Mammary epithelial cell (primary cell): ENCODE results near the gene DCLK3.

Experiments
- EZH2 ChIP-seq: IDR thresholded peaks from 2 replicates; pipeline ENCODE4 v1.6.1; 2012; ENCODE audit warnings: low read length, inconsistent platforms, borderline replicate concordance
- TF ChIP-seq, protein P1 (sequence below), 2 donors: IDR thresholded peaks in 1 of 2; conservative IDR thresholded peaks in 1 of 2; 2 replicates each; pipeline ENCODE4 v1.5.1; 2011 to 2012; ENCODE audit warnings: inconsistent platforms in 2 of 2, low read length in 2 of 2, mild to moderate bottlenecking in 2 of 2, control low read depth in 1 of 2, low read depth in 1 of 2; ENCODE audit not compliant: insufficient read depth in 1 of 2; ENCODE audit errors: extremely low read depth in 1 of 2

DNA sequence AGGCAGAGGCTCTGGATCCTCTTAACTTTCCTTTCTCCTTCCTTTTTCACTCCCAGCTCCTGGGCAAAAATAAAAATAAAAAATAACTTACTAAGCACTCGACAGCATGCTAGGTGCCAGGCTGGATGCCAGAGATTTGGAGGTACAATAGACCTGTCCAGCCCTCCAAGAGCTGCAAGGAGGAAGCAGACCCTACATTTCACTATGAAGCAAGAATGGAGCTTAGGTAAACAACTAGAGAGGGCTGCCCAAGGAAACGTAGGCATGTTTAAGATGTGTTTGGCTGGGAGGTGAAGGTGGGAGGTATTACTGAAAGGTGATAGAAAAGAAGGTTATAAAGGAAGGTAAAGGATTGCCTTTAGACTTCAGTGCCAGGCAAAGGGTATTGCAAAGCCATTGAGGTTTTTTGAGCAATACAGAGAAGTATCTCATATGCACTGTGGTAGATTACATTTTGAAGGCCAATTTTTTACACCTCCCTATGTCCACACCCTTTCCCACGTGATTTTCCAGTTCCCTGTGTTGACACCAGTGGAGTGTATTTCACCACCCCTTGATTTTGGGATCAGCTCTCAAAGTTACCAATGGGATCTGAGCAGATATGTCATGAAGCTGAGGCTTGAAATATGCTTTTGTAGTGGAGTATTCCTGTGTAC is 69.1 kb downstream of the DCLK3 start:
- TF ChIP-seq, protein P1, sequence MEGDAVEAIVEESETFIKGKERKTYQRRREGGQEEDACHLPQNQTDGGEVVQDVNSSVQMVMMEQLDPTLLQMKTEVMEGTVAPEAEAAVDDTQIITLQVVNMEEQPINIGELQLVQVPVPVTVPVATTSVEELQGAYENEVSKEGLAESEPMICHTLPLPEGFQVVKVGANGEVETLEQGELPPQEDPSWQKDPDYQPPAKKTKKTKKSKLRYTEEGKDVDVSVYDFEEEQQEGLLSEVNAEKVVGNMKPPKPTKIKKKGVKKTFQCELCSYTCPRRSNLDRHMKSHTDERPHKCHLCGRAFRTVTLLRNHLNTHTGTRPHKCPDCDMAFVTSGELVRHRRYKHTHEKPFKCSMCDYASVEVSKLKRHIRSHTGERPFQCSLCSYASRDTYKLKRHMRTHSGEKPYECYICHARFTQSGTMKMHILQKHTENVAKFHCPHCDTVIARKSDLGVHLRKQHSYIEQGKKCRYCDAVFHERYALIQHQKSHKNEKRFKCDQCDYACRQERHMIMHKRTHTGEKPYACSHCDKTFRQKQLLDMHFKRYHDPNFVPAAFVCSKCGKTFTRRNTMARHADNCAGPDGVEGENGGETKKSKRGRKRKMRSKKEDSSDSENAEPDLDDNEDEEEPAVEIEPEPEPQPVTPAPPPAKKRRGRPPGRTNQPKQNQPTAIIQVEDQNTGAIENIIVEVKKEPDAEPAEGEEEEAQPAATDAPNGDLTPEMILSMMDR (conservative IDR thresholded peaks at IDR 0.05 in 1 of 2, IDR thresholded peaks at IDR 0.05 in 1 of 2; ENCODE audit: extremely low read depth in 1 of 2, insufficient read depth in 1 of 2, low read depth in 1 of 2, low read length in 2 of 2): no peak
- TF ChIP-seq EZH2: no peak
